Measurements from ENCODE around the gene HERC2. TPM values are rescaled to one million over a fixed set of nuclear protein-coding genes. Genes with fewer than 3 reads are reported as not detected.

HERC2 gene
- total and polyA plus RNA-seq, 4 donors = 14.6 to 45.4 (median 26.6) TPM

DNA sequence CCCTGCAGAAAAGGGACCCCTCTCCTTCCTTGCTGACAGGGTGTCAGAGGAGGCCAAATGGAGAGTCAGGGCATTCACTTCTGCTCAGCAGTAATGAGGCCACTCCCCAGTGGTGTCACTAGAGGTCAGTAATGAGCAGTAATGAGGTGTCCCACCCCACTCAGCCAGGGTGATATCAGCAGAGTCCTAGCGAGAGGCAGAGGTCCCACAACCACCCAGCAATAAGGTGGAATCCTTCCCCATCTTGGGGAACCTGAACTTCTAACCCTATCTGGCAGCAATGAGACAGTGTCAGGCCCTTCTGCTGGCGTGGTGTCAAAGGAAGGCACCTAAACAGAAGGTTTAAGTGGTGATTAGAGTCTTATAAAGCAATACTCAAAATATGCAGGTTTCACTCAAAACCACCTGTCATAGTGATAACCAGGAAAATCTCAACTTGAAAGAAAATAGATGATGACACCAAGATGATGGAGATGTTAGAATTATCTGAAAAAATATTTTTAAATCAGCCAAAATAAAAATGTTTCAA is 235.7 kb downstream of the HERC2 start:
- no peaks in the 10 kb centered on the region for H3K36me3 ChIP-seq (ENCODE audit: control insufficient read depth in 4 of 4, insufficient read depth in 3 of 4, low read depth in 1 of 4, low read length in 3 of 4)
- peaks cover 0 to 10% (median 1%) of the 10 kb centered on the region in 4 donors for H3K9me3 ChIP-seq (ENCODE audit: control insufficient read depth in 4 of 4, low read length in 3 of 4)
- no peaks in the 10 kb centered on the region for H3K27me3 ChIP-seq (ENCODE audit: control insufficient read depth in 4 of 4, insufficient read depth in 4 of 4, low read length in 3 of 4)
- H3K27ac ChIP-seq (ENCODE audit: low read depth in 1 of 2, low read length in 2 of 2) = no peak overlapping the region
- 21% methylated on average over 2 of the region's 2 CpGs for WGBS
- no peak overlapping the region for H3K4me3 ChIP-seq (ENCODE audit: low read depth in 1 of 3, low read length in 3 of 3)
- H3K9ac ChIP-seq (ENCODE audit: low read depth in 1 of 2, low read length in 2 of 2) = no peak overlapping the region
- TF ChIP-seq RAD21 (IDR thresholded peaks at IDR 0.05) (peak; percentile 70 to 77), YY1 (IDR thresholded peaks at IDR 0.05) (no peak), RXRA (IDR thresholded peaks at IDR 0.05) (peak; percentile 24 to 41), CTCF (IDR thresholded peaks at IDR 0.05; ENCODE audit: low read depth, low read length, missing input control) (peak; percentile 64)
- peaks cover 0 to 11% (median 6%) of the 10 kb centered on the region in 4 donors for H3K4me1 ChIP-seq (ENCODE audit: control insufficient read depth in 4 of 4, insufficient read depth in 4 of 4, low read length in 3 of 4)
- DNase-seq (ENCODE audit: low spot score) = peak; percentile 61

- Histone ChIP-seq H3K36me3 (ENCODE audit: control insufficient read depth in 4 of 4, insufficient read depth in 3 of 4, low read depth in 1 of 4, low read length in 3 of 4) (no peaks in the 10 kb centered on the region), H3K4me1 (ENCODE audit: control insufficient read depth in 4 of 4, insufficient read depth in 4 of 4, low read length in 3 of 4) (peaks cover 0 to 11% (median 6%) of the 10 kb centered on the region in 4 donors), H3K9ac (ENCODE audit: low read depth in 1 of 2, low read length in 2 of 2) (no peak overlapping the region), H3K9me3 (ENCODE audit: control insufficient read depth in 4 of 4, low read length in 3 of 4) (peaks cover 0 to 6% (median 0%) of the 10 kb centered on the region in 4 donors), H3K27ac (ENCODE audit: low read depth in 1 of 2, low read length in 2 of 2) (no peak overlapping the region), H3K27me3 (ENCODE audit: control insufficient read depth in 4 of 4, insufficient read depth in 4 of 4, low read length in 3 of 4) (no peaks in the 10 kb centered on the region), H3K4me3 (ENCODE audit: low read depth in 1 of 3, low read length in 3 of 3) (no peak overlapping the region)
- WGBS = 88% methylated on average over 4 of the region's 4 CpGs
- DNase-seq (ENCODE audit: low spot score) = no peak
- TF ChIP-seq YY1 (IDR thresholded peaks at IDR 0.05) = no peak
- TF ChIP-seq, protein P1, sequence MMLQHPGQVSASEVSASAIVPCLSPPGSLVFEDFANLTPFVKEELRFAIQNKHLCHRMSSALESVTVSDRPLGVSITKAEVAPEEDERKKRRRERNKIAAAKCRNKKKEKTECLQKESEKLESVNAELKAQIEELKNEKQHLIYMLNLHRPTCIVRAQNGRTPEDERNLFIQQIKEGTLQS (IDR thresholded peaks at IDR 0.05) = no peak
- no peak for TF ChIP-seq GABPA (IDR thresholded peaks at IDR 0.05 in 1 of 2, conservative IDR thresholded peaks at IDR 0.05 in 1 of 2)
- no peak for TF ChIP-seq EGR1 (IDR thresholded peaks at IDR 0.05; ENCODE audit: low read depth in 2 of 2)
- TF ChIP-seq JUND (IDR thresholded peaks at IDR 0.05) = no peak
- TF ChIP-seq RAD21 (IDR thresholded peaks at IDR 0.05) = no peak
- TF ChIP-seq TAF1 (conservative IDR thresholded peaks at IDR 0.05) = no peak
- TF ChIP-seq CTCF (IDR thresholded peaks at IDR 0.05; ENCODE audit: low read depth, low read length, missing input control) = no peak
- TF ChIP-seq REST (IDR thresholded peaks at IDR 0.05) = no peak
- no peak for TF ChIP-seq SP1 (IDR thresholded peaks at IDR 0.05)
These were observed 236.3 kb downstream of the HERC2 start for GRCh38 chr15:28085489-28086174.
